GM03348 (cell line): ENCODE data around the gene CACNA1A.

ENCODE experiments used
- DNase-seq: peaks from one replicate; pipeline ENCODE4 v3.0.0; 2012; ENCODE audit warnings: low spot score

CACNA1A gene

GRCh38 chr19:13309864-13310263 is 196.4 kb downstream of the CACNA1A start:
- DNase-seq = no peak

GRCh38 chr19:13303381-13304129 is 202.7 kb downstream of the CACNA1A start:
- no peak for DNase-seq

DNA sequence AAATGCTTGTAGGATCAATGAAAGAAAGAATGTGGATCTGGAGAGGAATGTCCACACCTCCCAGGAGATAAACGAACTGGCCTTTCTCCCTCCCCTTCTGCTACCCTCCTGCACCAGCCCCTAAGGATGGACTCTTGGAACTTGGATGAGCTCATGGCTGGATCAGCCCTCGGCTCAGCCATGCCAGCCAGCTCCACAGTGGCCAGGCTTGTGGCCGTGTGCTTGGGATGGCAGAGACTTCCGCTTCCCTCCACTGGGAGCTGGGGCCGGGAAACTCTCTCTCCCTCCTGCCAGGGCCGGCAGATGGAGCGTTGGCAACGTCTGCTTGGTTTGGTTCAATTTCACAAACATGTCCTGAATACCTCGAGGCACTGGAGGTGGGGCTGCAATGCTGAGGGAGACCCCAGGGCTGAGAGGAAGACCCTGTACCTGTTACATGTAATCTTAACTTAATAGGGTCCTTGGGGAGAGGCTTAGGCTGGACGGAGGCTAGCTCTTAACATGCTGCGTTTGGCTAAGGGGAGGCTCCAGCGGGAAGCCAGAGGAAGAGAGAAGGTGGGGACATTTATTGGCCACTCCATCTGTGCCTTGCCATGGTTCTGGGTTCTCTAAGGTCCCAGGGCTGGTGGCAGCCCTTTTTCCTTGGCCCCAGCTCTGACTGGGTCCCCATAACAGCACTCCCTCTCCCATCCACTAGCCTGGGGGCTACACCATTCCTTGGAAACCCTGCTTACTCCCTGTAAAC is 203.6 kb downstream of the CACNA1A start:
- peak; percentile 47 for DNase-seq

GRCh38 chr19:13301627-13302334 is 204.5 kb downstream of the CACNA1A start:
- no peak for DNase-seq

GRCh38 chr19:13300421-13301030 is 205.8 kb downstream of the CACNA1A start:
- DNase-seq = no peak

- no peak for DNase-seq
Measured at GRCh38 chr19:13299838-13300237, 206.4 kb downstream of the CACNA1A start.

DNA sequence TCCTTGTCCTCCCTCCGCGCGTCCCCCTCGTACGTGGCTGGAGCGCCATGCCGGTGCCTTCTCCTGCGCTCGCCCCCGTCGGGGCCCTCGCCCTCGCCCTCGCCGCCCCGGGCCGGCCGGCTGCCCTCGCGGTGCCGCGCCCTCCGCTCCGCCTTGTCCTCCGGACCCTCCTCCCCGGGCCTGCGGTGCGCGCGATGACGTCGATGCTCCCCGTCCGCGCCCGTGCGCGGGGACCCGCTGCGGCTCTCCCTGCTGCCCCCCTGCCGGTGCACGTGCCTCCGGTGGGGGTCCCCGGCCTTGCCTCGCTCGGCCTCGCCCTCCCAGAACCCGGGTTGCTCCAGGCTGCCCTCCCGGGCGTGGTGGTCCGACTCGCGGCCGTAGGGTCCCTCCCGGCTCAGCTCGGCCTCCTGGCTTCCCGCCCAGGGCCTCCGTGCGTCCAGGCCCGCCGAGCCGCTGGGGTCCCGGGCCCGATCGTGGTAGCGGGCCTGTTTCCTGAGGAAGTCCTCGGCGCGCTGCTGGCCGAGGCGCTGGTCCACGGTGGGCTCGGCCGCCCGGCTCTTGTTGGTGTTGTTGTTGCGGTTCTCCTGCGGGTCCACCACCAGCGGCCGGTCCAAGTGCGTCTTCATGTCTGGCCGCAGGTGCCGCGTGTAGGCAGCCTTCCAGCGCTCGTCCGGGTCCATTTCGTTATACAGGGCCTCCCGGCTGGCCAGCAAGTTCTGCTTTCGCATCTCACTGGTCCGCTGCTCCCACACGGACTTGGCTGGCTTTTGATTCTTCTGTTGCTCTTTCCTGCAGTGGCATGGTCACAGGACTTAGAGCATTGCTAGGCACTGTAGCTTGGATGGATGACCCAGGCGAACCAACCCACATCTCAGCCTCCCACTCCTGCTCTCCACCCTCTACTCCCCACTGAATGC is 207.5 kb downstream of the CACNA1A start:
- DNase-seq = no peak

DNA sequence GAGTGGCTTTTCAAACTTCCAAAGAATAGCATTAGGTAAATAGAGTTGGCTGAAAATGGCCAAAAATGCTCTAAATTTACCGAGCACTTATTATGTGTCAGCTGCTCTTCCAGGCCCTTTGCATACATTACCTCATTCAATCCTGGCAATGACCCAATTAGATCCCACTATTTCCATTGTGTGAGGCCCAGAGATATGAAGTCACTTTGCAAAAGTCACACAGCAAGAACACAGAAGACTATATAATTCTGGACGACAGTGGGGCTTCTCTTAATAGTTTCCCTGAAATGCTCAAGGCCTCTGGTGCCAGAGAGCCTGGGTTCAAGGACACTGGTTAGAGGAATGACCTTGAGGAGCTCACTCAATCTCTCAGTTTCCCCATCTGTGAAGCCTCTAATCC is 209.3 kb downstream of the CACNA1A start:
- no peak for DNase-seq

DNA sequence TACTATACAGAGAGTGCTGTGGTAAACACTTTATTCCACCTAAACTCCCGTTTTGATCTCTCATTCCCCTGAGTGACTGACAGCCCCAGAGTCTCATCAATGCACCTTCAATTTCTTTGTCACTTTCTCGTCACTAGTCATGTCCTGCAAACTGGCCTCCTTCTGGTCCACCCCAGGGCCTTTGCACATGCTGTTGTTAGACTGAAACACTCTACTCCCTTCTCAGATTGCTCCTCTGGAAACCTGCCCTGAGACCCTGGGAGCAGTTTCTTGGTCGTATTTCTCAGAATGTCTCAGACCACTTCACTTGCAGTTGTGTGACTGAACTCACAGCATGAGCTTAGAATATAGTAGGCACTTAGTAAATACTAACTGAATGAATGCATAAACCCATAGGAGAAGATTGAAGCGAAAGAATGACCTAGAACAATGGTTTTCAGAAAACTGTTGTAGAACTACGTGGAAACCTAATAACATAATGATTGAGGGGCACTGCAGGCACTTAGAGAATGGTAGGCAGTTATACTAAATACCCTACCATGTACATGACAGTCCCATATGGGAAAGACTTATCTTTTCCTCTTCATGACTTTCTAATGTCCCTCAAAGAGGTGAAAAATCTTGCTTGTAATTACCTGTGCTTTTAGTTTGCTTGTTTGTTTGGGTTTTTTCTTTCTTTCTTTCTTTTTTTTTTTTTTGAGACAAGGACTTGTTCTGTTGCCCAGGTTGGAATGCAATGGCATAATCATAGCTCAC is 211.3 kb downstream of the CACNA1A start:
- DNase-seq = no peak

DNA sequence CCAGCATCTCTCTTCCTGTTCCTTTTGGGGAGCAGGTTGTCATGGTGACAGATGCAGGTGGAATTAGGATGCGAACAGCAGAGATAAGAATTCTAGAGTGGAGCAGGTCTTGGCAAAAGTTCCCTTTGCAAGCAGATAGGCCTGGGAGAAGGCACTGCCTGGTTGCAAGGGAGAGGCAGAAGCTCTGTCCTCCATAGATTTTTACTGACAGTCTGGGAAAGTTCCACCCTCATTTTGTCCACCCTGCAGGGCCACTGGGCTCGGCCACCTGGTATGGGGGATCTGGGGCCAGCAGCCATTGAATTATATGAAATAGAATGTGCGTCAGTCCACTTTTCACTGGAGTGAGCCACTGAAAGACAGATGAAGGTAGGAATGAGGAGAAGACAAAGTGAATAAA is 214.4 kb downstream of the CACNA1A start:
- no peak for DNase-seq

GRCh38 chr19:13290741-13291140 is 215.5 kb downstream of the CACNA1A start:
- no peak for DNase-seq

DNA sequence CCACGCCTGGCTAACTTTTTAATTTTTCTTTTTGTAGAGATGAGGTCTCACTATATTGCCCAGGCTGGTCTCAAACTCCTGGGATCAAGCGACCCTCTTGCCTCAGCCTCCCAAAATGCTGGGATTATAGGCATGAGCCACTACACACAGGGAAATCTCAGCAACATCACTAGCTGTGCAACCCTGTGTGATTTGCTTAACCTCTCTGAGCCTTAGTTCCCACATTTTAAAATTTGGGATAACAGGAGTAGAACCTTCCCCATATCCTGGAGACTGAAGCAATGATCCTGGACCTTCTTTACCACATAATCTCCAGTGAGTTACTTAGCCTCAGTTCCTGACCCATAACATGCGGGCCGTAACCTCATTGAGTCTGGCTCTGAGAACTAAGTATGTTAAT is 217.0 kb downstream of the CACNA1A start:
- DNase-seq = no peak

- no peak for DNase-seq
Measured at GRCh38 chr19:13286195-13286985, 219.9 kb downstream of the CACNA1A start.

GRCh38 chr19:13284929-13285928 is 221.1 kb downstream of the CACNA1A start:
- no peak for DNase-seq

GRCh38 chr19:13283871-13284270 is 222.4 kb downstream of the CACNA1A start:
- DNase-seq = no peak

DNA sequence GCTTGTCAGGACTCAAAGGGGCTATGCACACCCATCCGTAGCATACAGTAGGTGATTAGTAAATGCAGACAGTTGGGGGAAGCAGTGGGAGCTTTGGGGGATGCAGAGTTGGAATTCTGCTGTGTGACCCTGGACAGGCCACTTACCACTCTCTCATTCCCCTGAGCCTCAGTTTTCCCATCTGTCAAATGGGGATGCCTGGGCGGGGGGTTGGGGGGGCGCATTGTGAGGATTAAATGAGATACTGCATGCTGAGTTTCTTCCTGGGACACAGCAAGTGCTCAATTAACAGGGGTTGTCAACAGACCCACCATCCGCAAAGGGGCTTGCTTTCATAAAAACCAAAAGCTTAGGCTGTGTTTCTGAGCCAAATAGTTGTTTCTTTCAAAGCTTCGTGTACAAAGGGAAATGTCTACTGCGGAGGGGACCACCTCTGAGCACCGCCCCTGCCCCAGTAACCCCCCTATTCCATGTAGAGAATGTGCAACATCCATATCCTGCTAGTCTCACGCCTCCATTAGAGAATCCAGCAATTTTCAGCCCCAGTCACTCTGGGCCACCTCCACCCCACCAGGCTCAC is 223.7 kb downstream of the CACNA1A start:
- no peak for DNase-seq

GRCh38 chr19:13281567-13282291 is 224.6 kb downstream of the CACNA1A start:
- DNase-seq = peak; percentile 27
